Fibroblast of lung (primary cell): ENCODE measurements around the gene MYL2. TPM values are rescaled to one million over a fixed set of nuclear protein-coding genes. Genes with fewer than 3 reads are reported as not detected.

Experiments
- DNase-seq, 2 donors: peaks; one replicate each; pipeline versions ENCODE4 v3.0.0 to v3.0.0-alpha.2; 2010; ENCODE audit warnings: low read depth in 2 of 2
- H2AFZ ChIP-seq: 2 replicates; pipeline ENCODE4 v1.5.1; 2012; ENCODE audit warnings: low read length, control low read depth, inconsistent platforms
- H3K27ac ChIP-seq: 2 replicates; pipeline ENCODE4 v1.5.1; 2011; ENCODE audit warnings: low read length, control low read depth; ENCODE audit not compliant: insufficient read depth
- H3K27me3 ChIP-seq: 2 replicates; pipeline ENCODE4 v1.5.1; 2011; ENCODE audit warnings: mild to moderate bottlenecking, low read length; ENCODE audit not compliant: control insufficient read depth, insufficient read depth
- H3K36me3 ChIP-seq: 2 replicates; pipeline ENCODE4 v1.5.1; 2011; ENCODE audit warnings: low read length; ENCODE audit not compliant: control insufficient read depth, insufficient read depth
- H3K4me1 ChIP-seq: 2 replicates; pipeline ENCODE4 v1.5.1; 2011; ENCODE audit warnings: low read length; ENCODE audit not compliant: control insufficient read depth, insufficient read depth; ENCODE audit errors: extremely low read depth
- H3K4me2 ChIP-seq: 2 replicates; pipeline ENCODE4 v1.5.1; 2011; ENCODE audit warnings: low read length, control low read depth; ENCODE audit not compliant: insufficient read depth; ENCODE audit errors: extremely low read depth
- H3K4me3 ChIP-seq, 4 experiments: fragments of 200-600 bp in 1 of 4; sonication (generic) in 1 of 4; replicated peaks in 1 of 4; 2 replicates each; pipeline ENCODE4 v1.5.1; 2011 to 2016; ENCODE audit warnings: low read length in 4 of 4, low read depth in 3 of 4, mild to moderate bottlenecking in 3 of 4, control low read depth in 2 of 4, inconsistent platforms in 1 of 4, mixed read lengths in 1 of 4; ENCODE audit not compliant: insufficient read depth in 1 of 4; ENCODE audit errors: control extremely low read depth in 1 of 4
- H3K79me2 ChIP-seq: 2 replicates; pipeline ENCODE4 v1.5.1; 2012; ENCODE audit warnings: mild to moderate bottlenecking, low read length, inconsistent platforms; ENCODE audit not compliant: control insufficient read depth, insufficient read depth
- H3K9ac ChIP-seq: 2 replicates; pipeline ENCODE4 v1.5.1; 2011; ENCODE audit warnings: mild to moderate bottlenecking, low read length, control low read depth; ENCODE audit not compliant: insufficient read depth
- H3K9me3 ChIP-seq: 2 replicates; pipeline ENCODE4 v1.5.1; 2012; ENCODE audit warnings: low read depth, low read length; ENCODE audit not compliant: control insufficient read depth, insufficient read depth
- H4K20me1 ChIP-seq: 2 replicates; pipeline ENCODE4 v1.5.1; 2011; ENCODE audit warnings: low read length; ENCODE audit not compliant: control insufficient read depth, insufficient read depth; ENCODE audit errors: extremely low read depth
- EZH2 ChIP-seq: IDR thresholded peaks from 2 replicates; pipeline ENCODE4 v1.5.1; 2012; ENCODE audit warnings: low read length, control low read depth, mild to moderate bottlenecking; ENCODE audit errors: missing control alignments
- polyA plus RNA-seq, 2 donors: library from polyadenylated mRNA; depleted of rRNA in 1 of 2; stranded (reverse) in 1 of 2; unstranded in 1 of 2; fragments of >200 nt; gene quantifications; 2 replicates each; pipeline ENCODE4 v1.2.1, GENCODE V29; 2011 to 2012; ENCODE audit warnings: missing spikeins in 1 of 2
- total RNA-seq: library from RNA; depleted of rRNA; stranded (reverse); fragments of >200 nt; gene quantifications from 2 replicates; pipeline ENCODE4 v1.2.1, GENCODE V29; 2014
- TF ChIP-seq, protein P1 (sequence below), 2 donors: IDR thresholded peaks in 1 of 2; conservative IDR thresholded peaks in 1 of 2; 1 replicate in 1 of 2; 2 replicates in 1 of 2; pipeline ENCODE4 v1.5.1; 2011 to 2012; ENCODE audit warnings: low read length in 2 of 2, control low read depth in 1 of 2, inconsistent platforms in 1 of 2, low read depth in 1 of 2, mild to moderate bottlenecking in 1 of 2

Gene MYL2
- total and polyA plus RNA-seq, 2 donors (not counting 1 experiment from before 2014, with no cell fraction given) = not detected

DNA sequence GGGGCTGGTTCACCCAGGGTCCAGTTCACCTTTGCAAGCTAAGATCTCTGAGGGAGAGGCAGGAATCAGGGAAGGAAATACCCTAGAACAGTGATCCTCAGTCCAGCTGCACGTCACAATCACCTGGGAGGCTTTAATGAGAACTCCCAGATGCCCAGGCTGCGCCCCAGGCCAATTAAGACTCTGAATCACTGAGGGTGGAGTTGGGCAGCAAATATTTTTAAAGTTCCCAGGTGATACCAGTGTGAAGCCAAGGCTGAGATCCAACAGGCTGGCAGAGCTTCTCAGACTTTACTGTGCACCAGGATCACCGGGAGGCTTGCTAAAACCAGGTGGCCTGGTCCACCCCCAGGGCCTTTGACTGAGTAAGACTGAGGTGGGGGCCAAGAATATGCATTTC lies 23.8 kb downstream of the MYL2 start:
- H3K4me2 ChIP-seq = no peak overlapping the region

DNA sequence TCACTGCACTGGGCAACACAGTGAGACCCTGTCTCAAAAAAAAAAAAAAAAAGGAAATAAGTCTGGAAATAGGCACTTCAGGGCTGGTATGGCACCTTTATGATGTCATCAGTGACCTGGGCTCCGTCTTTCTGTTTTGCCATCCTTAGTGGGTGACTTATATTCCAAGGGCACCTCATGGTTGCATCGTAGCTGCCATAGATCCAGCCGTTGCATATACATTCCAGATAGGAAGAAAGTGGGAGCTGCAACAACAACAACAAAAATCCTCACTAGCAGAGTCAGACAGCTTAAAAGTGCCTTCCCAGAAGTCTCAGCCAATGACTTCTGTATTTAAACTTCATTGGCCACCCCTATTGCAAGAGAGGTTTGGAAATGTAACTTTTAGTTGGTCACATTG lies 26.4 kb downstream of the MYL2 start:
- no peak overlapping the region for H3K4me2 ChIP-seq
- no peak for TF ChIP-seq EZH2
- TF ChIP-seq, protein P1, sequence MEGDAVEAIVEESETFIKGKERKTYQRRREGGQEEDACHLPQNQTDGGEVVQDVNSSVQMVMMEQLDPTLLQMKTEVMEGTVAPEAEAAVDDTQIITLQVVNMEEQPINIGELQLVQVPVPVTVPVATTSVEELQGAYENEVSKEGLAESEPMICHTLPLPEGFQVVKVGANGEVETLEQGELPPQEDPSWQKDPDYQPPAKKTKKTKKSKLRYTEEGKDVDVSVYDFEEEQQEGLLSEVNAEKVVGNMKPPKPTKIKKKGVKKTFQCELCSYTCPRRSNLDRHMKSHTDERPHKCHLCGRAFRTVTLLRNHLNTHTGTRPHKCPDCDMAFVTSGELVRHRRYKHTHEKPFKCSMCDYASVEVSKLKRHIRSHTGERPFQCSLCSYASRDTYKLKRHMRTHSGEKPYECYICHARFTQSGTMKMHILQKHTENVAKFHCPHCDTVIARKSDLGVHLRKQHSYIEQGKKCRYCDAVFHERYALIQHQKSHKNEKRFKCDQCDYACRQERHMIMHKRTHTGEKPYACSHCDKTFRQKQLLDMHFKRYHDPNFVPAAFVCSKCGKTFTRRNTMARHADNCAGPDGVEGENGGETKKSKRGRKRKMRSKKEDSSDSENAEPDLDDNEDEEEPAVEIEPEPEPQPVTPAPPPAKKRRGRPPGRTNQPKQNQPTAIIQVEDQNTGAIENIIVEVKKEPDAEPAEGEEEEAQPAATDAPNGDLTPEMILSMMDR (conservative IDR thresholded peaks at IDR 0.05 in 1 of 2, IDR thresholded peaks at IDR 0.05 in 1 of 2; ENCODE audit: low read depth in 1 of 2, low read length in 2 of 2) = no peak
- H2AFZ ChIP-seq = no peak overlapping the region

More for the DNA sequence above, 23.8 kb downstream of the MYL2 start:
- Histone ChIP-seq H3K9me3 (no peaks in the 10 kb centered on the region), H3K27me3 (no peaks in the 10 kb centered on the region), H3K4me3 (no peak overlapping the region), H2AFZ (no peak overlapping the region), H3K36me3 (no peaks in the 10 kb centered on the region), H4K20me1 (no peaks in the 10 kb centered on the region), H3K9ac (no peak overlapping the region), H3K27ac (no peak overlapping the region), H3K79me2 (no peaks in the 10 kb centered on the region), H3K4me1 (no peaks in the 10 kb centered on the region)
- DNase-seq = no peak
- no peak for TF ChIP-seq EZH2
- TF ChIP-seq, protein P1 (conservative IDR thresholded peaks at IDR 0.05 in 1 of 2, IDR thresholded peaks at IDR 0.05 in 1 of 2; ENCODE audit: low read depth in 1 of 2, low read length in 2 of 2) = no peak

DNA sequence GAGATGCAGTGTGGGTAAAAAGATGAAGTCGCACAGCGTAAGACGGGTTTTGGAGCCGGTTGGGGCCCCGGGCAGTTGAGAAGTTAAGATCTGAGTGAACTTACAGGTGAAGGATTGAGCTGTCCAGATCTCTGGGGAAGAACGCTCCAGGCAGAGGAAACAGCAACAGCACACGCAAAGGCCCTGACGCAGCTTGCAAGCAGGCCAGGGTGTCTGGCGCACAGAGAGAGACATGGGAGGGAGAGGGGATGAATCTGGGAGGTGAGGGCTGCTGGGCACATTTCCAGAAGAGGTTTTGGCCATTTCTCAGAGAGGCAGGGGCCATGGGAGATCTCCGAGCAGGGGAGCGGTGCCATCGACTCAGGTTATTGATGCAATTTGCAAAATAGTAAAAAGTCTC lies 31.0 kb downstream of the MYL2 start:
- H2AFZ ChIP-seq = no peak overlapping the region
- TF ChIP-seq, protein P1 (conservative IDR thresholded peaks at IDR 0.05 in 1 of 2, IDR thresholded peaks at IDR 0.05 in 1 of 2; ENCODE audit: low read depth in 1 of 2, low read length in 2 of 2) = no peak
- TF ChIP-seq EZH2 = no peak
- H3K4me3 ChIP-seq = no peak overlapping the region
- no peaks in the 10 kb centered on the region for H4K20me1 ChIP-seq
- H3K4me2 ChIP-seq = no peak overlapping the region
- no peak overlapping the region for H3K27ac ChIP-seq
- no peaks in the 10 kb centered on the region for H3K36me3 ChIP-seq
- no peak for DNase-seq
- no peaks in the 10 kb centered on the region for H3K4me1 ChIP-seq
- H3K9ac ChIP-seq = no peak overlapping the region
- no peaks in the 10 kb centered on the region for H3K27me3 ChIP-seq
- H3K9me3 ChIP-seq = no peaks in the 10 kb centered on the region
- no peaks in the 10 kb centered on the region for H3K79me2 ChIP-seq

More for the DNA sequence above, 26.4 kb downstream of the MYL2 start:
- no peak overlapping the region for H3K4me3 ChIP-seq
- H3K9me3 ChIP-seq = no peaks in the 10 kb centered on the region
- no peaks in the 10 kb centered on the region for H4K20me1 ChIP-seq
- H3K36me3 ChIP-seq = no peaks in the 10 kb centered on the region
- no peak overlapping the region for H3K9ac ChIP-seq
- no peak for DNase-seq
- H3K4me1 ChIP-seq = no peaks in the 10 kb centered on the region
- no peak overlapping the region for H3K27ac ChIP-seq
- H3K79me2 ChIP-seq = no peaks in the 10 kb centered on the region
- H3K27me3 ChIP-seq = no peaks in the 10 kb centered on the region
